NB4 (cell line): ENCODE measurements around the gene VSX2.

Experiments
- DNase-seq: peaks from one replicate; pipeline ENCODE4 v3.0.0; 2010; ENCODE audit warnings: low read depth
- H3K4me3 ChIP-seq: one replicate; pipeline ENCODE4 v1.5.1; 2011; ENCODE audit warnings: mild to moderate bottlenecking, low read depth, low read length, moderate library complexity
- MYC ChIP-seq: IDR thresholded peaks from 2 replicates; pipeline ENCODE4 v1.6.1; 2011; ENCODE audit warnings: low read depth, low read length
- POLR2A ChIP-seq: IDR thresholded peaks from 2 replicates; pipeline ENCODE4 v1.6.1; 2011; ENCODE audit warnings: mild to moderate bottlenecking; ENCODE audit not compliant: insufficient read length; ENCODE audit errors: extremely low read depth
- TF ChIP-seq, protein P1 (sequence below): IDR thresholded peaks from 2 replicates; pipeline ENCODE4 v1.6.1; 2011; ENCODE audit warnings: low read depth, low read length
- TF ChIP-seq, protein P2 (sequence below): IDR thresholded peaks from one replicate; pipeline ENCODE4 v1.5.1; 2012; ENCODE audit warnings: low read depth, low read length

VSX2 gene

DNA sequence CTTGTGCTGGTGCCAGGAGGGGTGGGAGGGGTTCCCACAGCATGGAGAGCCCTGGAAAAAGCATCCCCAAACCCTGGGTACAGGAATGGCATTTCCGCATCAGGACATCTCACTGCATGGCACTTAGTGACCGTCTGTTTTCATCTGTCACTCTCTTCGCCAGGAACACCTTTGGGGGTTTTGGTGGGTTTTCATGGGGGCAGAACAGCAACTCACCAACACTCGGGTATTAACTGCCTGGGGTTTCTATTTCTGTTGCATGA is 3.5 kb downstream of the VSX2 start:
- no peak overlapping the region for H3K4me3 ChIP-seq
- no peak for TF ChIP-seq POLR2A
- TF ChIP-seq, protein P1, sequence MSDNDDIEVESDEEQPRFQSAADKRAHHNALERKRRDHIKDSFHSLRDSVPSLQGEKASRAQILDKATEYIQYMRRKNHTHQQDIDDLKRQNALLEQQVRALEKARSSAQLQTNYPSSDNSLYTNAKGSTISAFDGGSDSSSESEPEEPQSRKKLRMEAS, result no peak
- TF ChIP-seq, protein P2, sequence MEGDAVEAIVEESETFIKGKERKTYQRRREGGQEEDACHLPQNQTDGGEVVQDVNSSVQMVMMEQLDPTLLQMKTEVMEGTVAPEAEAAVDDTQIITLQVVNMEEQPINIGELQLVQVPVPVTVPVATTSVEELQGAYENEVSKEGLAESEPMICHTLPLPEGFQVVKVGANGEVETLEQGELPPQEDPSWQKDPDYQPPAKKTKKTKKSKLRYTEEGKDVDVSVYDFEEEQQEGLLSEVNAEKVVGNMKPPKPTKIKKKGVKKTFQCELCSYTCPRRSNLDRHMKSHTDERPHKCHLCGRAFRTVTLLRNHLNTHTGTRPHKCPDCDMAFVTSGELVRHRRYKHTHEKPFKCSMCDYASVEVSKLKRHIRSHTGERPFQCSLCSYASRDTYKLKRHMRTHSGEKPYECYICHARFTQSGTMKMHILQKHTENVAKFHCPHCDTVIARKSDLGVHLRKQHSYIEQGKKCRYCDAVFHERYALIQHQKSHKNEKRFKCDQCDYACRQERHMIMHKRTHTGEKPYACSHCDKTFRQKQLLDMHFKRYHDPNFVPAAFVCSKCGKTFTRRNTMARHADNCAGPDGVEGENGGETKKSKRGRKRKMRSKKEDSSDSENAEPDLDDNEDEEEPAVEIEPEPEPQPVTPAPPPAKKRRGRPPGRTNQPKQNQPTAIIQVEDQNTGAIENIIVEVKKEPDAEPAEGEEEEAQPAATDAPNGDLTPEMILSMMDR, result no peak
- TF ChIP-seq MYC, result no peak
- no peak for DNase-seq

DNA sequence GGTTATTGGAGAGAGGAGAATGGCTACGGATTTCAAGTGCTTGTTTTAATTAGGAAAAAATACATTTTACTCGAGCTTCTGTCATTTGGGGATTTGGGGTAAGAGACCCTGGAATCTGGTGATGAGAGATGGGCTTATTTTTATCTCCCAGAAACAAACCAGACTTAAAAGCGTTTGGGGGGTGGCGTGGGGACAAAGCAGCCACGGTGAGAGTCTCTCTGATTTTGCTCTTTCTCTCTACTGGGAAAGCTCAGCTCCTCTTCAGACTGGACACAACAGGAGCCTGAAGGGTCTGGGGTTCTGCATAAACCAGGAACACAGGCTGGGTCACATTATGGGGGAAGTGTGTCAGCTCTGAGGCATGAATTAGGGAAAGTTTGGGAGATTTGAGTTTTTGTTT is 3.8 kb downstream of the VSX2 start:
- TF ChIP-seq, protein P2, result no peak
- TF ChIP-seq, protein P1, result no peak
- no peak for TF ChIP-seq MYC
- no peak for TF ChIP-seq POLR2A
- DNase-seq, result no peak
- H3K4me3 ChIP-seq, result no peak overlapping the region

DNA sequence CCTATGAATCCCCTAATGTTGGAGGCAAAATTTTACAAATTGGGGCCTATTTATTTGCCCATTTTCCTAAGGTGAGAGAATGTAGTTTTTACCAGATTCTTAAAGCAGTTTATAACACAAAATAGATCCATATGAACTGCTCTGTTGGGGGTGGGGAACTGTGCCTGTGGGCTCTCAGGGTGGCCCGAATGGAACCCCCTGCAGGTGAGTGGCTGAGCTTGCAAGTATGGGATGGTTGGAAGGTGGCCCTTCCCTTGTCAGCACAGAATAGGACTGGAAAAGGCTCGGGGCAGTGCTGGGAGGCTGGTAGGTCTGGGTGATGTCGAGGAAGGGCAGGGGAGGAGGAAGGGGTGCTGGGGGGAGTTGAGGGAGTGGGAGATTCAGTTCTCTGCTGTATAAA is 4.9 kb downstream of the VSX2 start:
- no peak overlapping the region for H3K4me3 ChIP-seq
- TF ChIP-seq, protein P1, result no peak
- TF ChIP-seq, protein P2, result no peak
- no peak for TF ChIP-seq POLR2A
- no peak for TF ChIP-seq MYC

DNA sequence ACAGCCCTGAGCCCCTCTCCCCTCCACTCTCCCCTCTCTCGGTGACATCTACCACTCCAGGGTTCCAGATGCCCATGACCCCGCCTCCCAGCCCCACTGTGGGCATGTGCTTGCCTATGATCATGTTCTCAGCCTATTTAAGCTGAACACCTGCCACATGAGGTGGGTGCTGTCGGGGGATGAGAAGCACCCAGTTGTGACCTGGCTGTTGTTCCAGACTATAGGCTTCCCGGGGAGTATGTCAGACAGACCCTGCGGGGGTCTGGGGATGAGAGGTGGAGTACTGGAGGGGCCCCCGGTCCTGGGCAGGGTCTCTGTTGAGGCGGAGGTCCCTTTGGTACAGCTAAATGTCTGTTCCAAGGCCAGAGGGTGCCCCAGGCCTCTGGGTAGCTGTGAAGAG is 6.0 kb downstream of the VSX2 start:
- no peak for DNase-seq
- TF ChIP-seq, protein P1, result no peak
- TF ChIP-seq MYC, result no peak
- TF ChIP-seq POLR2A, result no peak
- TF ChIP-seq, protein P2, result no peak
- no peak overlapping the region for H3K4me3 ChIP-seq

More for the DNA sequence above, 4.9 kb downstream of the VSX2 start:
- DNase-seq, result no peak

DNA sequence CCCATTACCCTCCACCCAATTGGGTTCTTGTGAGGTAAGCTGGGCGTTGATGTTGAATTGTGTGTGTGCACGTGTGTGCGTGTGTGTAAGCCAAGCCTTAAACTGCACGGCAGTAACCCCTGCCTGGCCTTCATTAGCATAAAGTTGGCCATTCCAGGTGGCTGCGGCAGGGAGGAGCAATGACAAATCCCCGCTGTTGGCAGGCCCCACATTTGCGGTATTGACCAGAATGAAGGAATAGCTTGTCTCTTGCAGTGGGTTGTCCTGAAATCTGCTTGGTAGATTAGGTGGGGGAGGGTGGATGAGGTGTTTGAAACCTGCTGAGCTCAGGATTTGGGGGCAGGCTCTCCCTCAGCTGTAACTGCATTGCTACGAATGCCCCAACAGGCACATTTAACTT is 7.3 kb downstream of the VSX2 start:
- no peak overlapping the region for H3K4me3 ChIP-seq
- no peak for DNase-seq
- TF ChIP-seq, protein P1, result no peak
- no peak for TF ChIP-seq MYC
- no peak for TF ChIP-seq POLR2A
- TF ChIP-seq, protein P2, result no peak

DNA sequence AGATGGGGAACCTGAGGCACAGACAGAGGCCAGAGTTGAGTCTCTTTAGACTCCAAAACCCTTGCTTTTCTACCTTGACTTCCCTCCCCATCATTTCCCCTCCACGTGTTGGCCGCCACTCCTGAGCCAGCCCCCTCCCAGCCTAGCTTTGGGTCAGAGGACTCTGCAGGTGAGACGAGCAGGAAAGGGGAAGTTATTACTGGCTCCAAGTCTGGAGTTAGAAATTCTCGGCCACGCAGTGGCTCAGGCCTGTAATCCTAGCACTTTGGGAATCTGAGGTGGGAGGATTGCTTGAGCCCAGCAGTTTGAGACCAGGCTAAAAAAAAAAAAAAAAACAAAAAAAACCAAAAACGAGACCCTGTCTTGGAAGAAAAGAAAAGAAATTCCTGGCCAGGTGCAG is 8.8 kb downstream of the VSX2 start:
- no peak overlapping the region for H3K4me3 ChIP-seq
- TF ChIP-seq, protein P2, result no peak
- no peak for TF ChIP-seq POLR2A
- TF ChIP-seq MYC, result no peak
- TF ChIP-seq, protein P1, result no peak
- no peak for DNase-seq
